HG02610 (cell line): ENCODE results near the gene ABCD3.
"Not testable (repeated sequence)": the region's sequence is repeated elsewhere in the genome, so short reads cannot be mapped to it uniquely, and the experiment has no call there.

Experiments
- ATAC-seq: cut with Tn5 transposase; IDR thresholded peaks from one replicate; pipeline ENCODE4 v1.9.1; 2021; ENCODE audit warnings: mild to moderate bottlenecking, moderate library complexity; ENCODE audit not compliant: unreplicated experiment

Gene ABCD3

GRCh38 chr1:94411237-94411636 lies 7.0 kb upstream of the ABCD3 start:
- peak; percentile 84 for ATAC-seq

- no peak for ATAC-seq
These were observed 4.9 kb upstream of the ABCD3 start for GRCh38 chr1:94413311-94413710.

GRCh38 chr1:94416901-94417727 lies 1.1 kb upstream of the ABCD3 start:
- ATAC-seq = no peak

- no peak for ATAC-seq
These were observed 536 bp upstream of the ABCD3 start for GRCh38 chr1:94417728-94417977.

GRCh38 chr1:94418664-94419655 lies 771 bp downstream of the ABCD3 start:
- no peak for ATAC-seq

GRCh38 chr1:94422115-94422820 lies 4.1 kb downstream of the ABCD3 start:
- ATAC-seq = no peak

- ATAC-seq = no peak
These were observed 7.8 kb downstream of the ABCD3 start for GRCh38 chr1:94425821-94426484.

GRCh38 chr1:94426485-94426870 lies 8.3 kb downstream of the ABCD3 start:
- ATAC-seq = not testable (repeated sequence)

GRCh38 chr1:94428441-94428840 lies 10.3 kb downstream of the ABCD3 start:
- no peak for ATAC-seq

- not testable (repeated sequence) for ATAC-seq
These were observed 10.8 kb downstream of the ABCD3 start for GRCh38 chr1:94428927-94429528.

- ATAC-seq = not testable (repeated sequence)
These were observed 11.9 kb downstream of the ABCD3 start for GRCh38 chr1:94430066-94430465.

GRCh38 chr1:94433866-94434265 lies 15.7 kb downstream of the ABCD3 start:
- no peak for ATAC-seq

- no peak for ATAC-seq
These were observed 16.3 kb downstream of the ABCD3 start for GRCh38 chr1:94434365-94435045.

- no peak for ATAC-seq
These were observed 20.6 kb downstream of the ABCD3 start for GRCh38 chr1:94438692-94439276.

GRCh38 chr1:94440088-94440487 lies 21.9 kb downstream of the ABCD3 start:
- no peak for ATAC-seq

- ATAC-seq = not testable (repeated sequence)
These were observed 24.9 kb downstream of the ABCD3 start for GRCh38 chr1:94443067-94443466.

- ATAC-seq = not testable (repeated sequence)
These were observed 26.6 kb downstream of the ABCD3 start for GRCh38 chr1:94444819-94445218.

GRCh38 chr1:94445733-94446132 lies 27.5 kb downstream of the ABCD3 start:
- ATAC-seq = not testable (repeated sequence)

- not testable (repeated sequence) for ATAC-seq
These were observed 28.0 kb downstream of the ABCD3 start for GRCh38 chr1:94446177-94446576.
